Measurements from ENCODE around the gene TRIM46. TPM values are rescaled to one million over a fixed set of nuclear protein-coding genes. Genes with fewer than 3 reads are reported as not detected.
"Not testable (repeated sequence)": the region's sequence is repeated elsewhere in the genome, so short reads cannot be mapped to it uniquely, and the experiment has no call there.

The TRIM46 gene
- total RNA-seq, 1 experiment from 2014 or later, result 0.14 TPM

DNA sequence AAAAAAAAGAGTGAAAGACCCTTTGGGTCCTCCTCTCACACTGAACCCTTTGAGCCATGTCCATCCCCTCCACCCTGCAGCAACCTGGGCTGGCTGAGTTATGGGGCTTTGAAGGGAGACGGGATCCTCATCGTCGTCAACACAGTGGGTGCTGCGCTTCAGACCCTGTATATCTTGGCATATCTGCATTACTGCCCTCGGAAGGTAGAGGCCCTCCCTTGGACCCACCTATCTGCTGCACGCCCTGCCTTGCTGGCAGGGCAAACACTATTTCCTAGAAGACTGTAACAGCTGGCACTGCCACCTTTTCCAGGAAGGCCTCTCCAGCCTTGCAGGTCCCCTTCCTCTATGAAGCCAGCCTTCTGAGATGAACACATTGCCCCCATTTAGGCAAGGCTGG lies 36.9 kb upstream of the TRIM46 start:
- no peak for DNase-seq (ENCODE audit: low spot score)
- in situ Hi-C loops (cut with HindIII; ENCODE audit: low sequenced_read_pairs), result no loop called here

DNA sequence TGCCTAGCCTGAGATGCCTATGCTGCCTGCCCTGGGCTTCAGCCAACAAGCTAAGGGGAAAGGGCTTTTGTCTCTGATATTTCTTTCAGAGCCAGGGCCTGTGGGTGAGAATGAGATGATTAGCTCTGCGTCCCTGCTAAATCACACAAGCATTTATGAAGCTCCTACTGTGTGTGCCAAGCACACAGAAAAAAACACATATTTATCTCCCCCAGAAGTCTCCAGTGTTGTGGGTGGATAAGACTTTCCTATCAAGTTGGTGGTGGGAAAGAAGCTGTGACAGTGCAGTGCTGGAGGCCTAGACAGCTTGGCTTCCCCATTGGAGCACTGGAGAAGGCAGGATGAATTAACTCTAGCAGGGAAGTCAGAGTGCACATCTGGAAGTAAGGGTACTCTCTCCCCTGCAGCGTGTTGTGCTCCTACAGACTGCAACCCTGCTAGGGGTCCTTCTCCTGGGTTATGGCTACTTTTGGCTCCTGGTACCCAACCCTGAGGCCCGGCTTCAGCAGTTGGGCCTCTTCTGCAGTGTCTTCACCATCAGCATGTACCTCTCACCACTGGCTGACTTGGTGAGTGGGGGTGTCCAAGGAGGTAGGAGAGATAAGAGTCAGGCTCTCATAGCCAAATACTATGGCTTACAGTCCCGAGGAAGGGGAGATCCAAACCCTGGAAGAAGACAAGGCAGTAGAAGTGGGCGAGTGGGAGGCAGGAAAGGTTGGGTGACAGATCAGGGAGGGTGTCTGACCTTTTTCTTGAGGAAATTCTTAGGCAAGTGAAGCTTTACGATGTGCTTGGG lies 36.3 kb upstream of the TRIM46 start:
- in situ Hi-C loops (cut with HindIII; ENCODE audit: low sequenced_read_pairs), result no loop called here
- no peak for DNase-seq (ENCODE audit: low spot score)

DNA sequence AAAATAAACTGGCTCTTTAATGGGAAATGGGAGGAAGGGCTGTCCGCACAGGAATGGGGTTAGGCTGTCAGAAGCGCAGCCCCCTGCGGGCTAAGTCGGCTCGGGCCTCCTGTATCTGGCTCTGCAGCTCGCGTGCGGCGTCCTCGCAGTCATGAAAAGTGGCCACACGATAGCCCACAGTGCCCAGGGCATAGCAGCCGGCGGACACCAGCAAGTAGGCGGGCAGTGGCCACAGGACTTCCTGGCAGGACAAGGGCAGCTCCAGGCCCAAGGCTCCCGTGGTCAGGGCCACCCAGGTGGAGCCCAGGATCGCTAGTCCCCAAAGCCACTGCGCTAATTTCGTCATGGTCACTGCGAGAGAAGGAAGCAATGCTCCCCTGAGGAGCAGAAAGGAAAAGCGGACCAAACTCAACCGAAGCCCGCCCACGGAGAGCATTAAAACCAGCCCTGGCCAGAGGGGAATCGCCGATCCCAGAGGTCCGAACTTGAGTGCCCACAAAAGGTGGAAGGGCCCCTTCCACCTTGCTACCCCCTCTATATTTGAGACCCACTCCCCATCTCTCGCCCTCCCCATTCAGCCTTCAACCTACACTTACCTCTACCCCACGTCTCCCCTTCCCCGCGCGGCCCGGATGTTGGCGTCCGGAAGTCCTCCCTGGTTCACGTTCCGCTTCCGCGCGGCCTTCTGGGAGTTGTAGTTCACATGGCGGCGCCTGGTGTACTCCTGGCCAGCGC lies 33.6 kb upstream of the TRIM46 start, which contains the start of gene DPM3:
Gene DPM3, minus strand, starts transcription at position 637 of the 735 bp plus-strand sequence. Its CDS starts 291 bp downstream, at position 346.
- DNase-seq (ENCODE audit: low spot score), result peak; percentile 93

DNA sequence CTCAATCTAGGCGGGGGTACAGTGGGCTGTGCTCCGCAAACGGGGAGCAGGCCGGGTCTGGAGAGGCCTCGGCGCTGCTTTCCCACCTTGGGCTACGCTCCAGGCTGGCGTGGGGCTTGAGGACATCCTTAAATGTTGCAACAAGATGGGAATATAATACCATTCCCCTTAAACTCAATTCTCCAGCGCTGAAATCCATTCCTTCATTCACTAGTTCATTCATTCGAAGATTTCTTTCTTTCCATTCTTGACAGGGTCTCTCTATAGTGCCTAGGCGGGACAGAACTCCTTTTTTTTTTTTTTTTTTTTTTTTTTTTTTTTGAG lies 33.1 kb upstream of the TRIM46 start:
- no peak for DNase-seq (ENCODE audit: low spot score)
- in situ Hi-C loops (cut with HindIII; ENCODE audit: low sequenced_read_pairs), result no loop called here

More for the DNA sequence above, 33.6 kb upstream of the TRIM46 start, which contains the start of gene DPM3:
- in situ Hi-C loops (cut with HindIII; ENCODE audit: low sequenced_read_pairs), result no loop called here

DNA sequence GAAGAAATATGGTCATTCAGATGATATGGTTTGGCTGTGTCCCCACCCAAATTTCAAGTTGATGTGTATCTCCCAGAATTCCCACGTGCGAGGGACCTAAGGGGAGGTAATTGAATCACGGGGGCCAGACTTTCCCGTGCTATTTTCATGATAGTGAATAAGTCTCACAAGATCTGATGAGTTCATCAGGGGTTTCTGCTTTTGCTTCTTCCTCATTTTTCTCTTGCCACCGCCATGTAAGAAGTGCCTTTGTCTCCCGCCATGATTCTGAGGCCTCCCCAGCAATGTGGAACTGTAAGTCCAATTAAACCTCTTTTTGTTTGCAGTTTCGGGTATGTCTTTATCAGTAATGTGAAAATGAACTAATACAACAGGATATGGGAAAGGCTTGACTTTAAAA lies 31.9 kb upstream of the TRIM46 start:
- no peak for DNase-seq (ENCODE audit: low spot score)
- in situ Hi-C loops (cut with HindIII; ENCODE audit: low sequenced_read_pairs), result no loop called here

DNA sequence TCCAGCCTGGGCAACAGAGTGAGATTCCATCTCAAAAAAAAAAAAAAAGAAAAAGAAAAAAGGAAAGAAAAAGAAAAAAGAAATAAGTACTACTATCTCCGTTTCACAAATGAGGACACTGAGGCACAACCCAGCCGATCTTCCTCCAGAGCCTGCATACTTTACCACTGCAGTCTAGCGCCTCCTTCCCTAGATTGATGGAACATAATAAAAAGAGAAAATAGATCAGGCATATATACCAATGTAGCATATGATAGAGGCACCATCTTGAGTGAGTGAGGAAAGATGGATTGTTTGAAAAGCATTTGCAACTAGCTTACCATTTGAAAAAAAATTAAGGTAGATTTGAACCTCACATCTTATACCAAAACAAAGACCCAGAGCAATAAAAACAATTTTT lies 28.2 kb upstream of the TRIM46 start:
- in situ Hi-C loops (cut with HindIII; ENCODE audit: low sequenced_read_pairs), result no loop called here
- DNase-seq (ENCODE audit: low spot score), result no peak

DNA sequence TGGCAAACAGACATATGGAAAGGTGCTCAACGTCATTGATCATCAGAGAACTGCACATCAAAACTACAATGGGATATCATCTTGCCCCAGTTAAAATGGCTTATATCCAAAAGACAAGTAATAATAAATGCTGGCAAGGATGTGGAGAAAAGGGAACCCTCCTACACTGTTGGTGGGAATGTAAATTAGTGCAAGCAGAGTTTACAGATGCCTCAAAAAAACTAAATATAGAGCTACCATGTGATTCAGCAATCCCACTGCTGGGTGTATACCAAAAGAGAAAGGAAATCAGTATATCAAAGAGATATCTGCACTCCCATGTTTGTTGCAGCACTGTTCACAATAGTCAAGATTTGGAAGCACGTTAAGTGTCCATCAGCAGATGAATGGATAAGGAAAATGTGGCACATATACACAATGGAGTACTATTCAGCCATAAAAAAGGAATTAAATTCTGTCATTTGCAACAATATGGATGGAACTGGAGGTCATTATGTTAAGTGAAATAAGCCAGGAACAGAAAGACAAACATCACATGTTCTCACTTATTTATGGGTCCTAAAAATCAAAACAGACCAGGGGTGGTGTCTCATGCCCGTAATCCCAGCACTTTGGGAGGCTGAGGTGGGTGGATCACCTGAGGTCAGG lies 17.5 kb upstream of the TRIM46 start:
- in situ Hi-C loops (cut with HindIII; ENCODE audit: low sequenced_read_pairs); DNase-seq (ENCODE audit: low spot score): not testable (repeated sequence)

DNA sequence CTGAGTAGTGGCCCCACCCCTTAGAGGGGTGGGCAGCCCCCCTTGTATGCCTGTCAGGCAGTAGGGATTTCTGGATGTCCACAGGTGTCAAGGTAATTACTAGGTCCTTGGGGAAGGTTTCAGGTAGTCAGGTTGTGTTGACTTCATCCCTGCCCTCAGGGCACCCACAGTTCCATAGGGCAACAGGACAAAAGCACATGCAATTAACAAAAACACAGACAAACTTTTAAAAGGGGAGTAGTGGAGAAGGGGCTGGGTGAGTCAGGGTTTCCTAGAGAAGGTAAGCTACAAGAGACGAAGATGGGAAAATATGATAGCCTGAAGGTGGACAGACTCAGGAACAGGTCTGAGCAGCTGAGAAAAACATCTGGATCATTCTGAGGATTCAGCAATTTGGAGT lies 14.7 kb upstream of the TRIM46 start:
- in situ Hi-C loops (cut with HindIII; ENCODE audit: low sequenced_read_pairs), result no loop called here
- no peak for DNase-seq (ENCODE audit: low spot score)

DNA sequence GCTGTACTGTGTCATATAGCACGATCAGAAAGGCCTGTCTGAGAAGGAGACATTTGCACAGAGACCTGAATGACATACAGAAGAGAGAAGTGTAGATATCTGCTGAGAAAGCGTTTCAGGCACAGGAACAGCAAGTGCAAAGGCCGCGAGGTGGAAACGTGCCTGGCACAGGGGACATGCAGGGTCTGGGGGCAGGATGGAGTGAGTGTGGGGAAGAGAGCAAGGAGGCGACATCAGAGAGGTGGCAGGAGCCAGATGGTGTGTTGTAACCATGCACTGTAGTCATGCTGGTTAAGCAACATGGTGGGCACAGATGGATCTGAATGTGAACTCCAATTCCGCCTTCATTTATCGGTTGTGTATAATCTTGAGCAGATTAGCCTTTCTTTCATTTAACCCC lies 13.5 kb upstream of the TRIM46 start:
- no peak for DNase-seq (ENCODE audit: low spot score)
- in situ Hi-C loops (cut with HindIII; ENCODE audit: low sequenced_read_pairs), result no loop called here

DNA sequence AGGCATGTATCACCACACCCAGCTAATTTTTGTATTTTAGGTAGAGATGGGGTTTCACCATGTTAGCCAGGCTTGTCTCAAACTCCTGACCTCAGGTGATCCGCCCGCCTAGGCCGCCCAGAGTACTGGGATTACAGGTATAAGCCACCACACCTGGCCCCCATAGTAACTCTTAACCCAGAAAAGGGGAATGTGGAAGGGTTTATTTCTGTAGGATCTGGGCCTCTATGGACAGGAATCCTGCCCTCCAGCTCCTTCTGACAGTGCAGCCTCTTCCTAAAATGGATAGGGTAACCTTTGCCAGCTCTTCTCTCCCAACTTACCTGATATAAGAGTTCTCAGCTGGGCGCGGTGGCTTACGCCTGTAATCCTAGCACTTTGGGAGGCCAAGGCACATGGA lies 11.0 kb upstream of the TRIM46 start:
- in situ Hi-C loops (cut with HindIII; ENCODE audit: low sequenced_read_pairs); DNase-seq (ENCODE audit: low spot score): not testable (repeated sequence)

DNA sequence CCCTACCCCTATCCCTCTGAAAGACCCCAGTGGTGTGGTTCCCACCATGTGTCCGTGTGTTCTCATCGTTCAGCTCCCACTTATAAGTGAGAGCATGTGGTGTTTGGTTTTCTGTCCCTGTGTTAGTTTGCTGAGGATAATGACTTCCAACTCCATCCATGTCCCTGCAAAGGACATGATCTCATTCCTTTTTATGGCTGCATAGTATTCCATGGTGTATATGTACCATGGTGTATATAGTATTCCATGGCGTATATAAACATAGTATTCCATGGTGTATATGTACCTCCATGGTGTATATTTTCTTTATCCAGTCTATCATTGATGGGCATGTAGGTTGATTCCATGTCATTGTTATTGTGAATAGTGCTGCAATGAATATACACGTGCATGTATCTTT lies 9.9 kb upstream of the TRIM46 start:
- in situ Hi-C loops (cut with HindIII; ENCODE audit: low sequenced_read_pairs), result not testable (repeated sequence)

DNA sequence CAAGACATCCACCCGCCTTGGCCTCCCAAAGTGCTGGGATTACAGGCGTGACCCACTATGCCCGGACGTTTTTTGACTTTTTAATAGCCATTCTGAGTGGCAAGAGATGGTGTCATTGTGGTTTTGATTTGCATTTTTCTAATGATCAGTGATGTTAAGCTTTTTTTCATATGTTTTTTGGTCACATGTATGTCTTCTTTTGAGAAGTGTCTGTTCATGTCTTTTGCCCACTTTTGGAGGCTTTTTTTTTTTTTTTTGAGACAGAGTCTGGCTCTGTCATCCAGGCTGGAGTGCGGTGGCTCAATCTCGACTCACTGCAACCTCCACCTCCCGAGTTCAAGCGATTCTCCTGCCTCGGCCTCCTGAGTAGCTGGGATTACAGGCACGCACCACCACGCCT lies 9.0 kb upstream of the TRIM46 start:
- in situ Hi-C loops (cut with HindIII; ENCODE audit: low sequenced_read_pairs); DNase-seq (ENCODE audit: low spot score): not testable (repeated sequence)

More for the DNA sequence above, 9.9 kb upstream of the TRIM46 start:
- DNase-seq (ENCODE audit: low spot score), result not testable (repeated sequence)

DNA sequence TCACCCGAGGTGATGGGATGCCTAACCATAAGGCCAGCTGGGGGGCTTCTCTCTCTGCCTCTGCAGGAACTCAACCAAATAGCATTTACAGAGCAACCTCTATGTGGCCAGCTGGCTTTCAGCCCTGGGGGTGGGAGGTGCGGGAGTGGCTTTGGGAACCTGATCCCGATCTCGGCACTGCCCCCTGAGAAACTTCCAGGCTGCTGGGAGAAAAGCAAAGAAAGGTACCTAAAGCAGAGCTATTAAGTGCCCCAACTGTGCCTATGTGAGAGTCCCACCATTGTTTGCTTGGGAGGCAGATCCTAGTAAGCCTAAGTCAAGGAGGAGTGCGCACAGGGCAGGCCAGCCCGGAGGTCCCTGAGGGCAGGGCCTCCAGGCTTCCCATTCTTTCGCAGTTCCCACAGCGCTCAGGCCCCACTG lies 7.6 kb upstream of the TRIM46 start:
- in situ Hi-C loops (cut with HindIII; ENCODE audit: low sequenced_read_pairs), result no loop called here
- no peak for DNase-seq (ENCODE audit: low spot score)

DNA sequence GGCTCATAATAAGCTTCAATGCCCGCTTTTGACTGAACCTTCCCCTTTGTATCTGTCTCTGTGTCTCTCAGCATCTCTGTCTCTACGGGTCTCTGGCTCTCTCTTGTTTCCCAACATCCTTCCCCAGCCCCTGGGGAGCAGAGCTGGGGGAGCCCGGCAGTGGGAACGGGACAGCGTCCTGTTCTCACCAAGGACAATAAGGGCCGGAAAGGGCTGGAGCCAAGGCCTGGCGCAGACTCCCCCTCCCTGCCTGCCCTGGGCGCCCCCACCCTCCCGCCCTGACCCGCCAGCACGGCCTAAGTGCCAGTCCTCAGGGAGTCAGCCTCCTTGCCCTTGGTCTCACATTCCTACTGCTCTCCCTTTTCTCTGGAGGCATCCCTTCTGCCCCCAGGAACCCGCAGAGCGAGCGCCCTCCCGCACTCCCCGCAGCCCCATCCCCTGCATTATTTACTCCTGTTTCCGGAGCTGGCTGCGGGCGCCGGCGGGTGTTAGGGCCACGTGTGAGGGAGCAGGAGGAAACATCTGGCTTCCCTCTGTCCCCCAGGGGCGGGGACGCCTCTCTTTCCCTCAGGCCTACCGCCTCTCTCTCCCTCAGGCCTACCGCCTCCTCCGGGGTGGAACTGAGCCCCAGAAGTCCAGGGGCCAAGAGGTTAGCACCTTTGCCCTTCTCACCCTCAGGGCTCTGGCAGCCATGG lies 7.0 kb upstream of the TRIM46 start:
- DNase-seq (ENCODE audit: low spot score), result no peak
- in situ Hi-C loops (cut with HindIII; ENCODE audit: low sequenced_read_pairs), result no loop called here

DNA sequence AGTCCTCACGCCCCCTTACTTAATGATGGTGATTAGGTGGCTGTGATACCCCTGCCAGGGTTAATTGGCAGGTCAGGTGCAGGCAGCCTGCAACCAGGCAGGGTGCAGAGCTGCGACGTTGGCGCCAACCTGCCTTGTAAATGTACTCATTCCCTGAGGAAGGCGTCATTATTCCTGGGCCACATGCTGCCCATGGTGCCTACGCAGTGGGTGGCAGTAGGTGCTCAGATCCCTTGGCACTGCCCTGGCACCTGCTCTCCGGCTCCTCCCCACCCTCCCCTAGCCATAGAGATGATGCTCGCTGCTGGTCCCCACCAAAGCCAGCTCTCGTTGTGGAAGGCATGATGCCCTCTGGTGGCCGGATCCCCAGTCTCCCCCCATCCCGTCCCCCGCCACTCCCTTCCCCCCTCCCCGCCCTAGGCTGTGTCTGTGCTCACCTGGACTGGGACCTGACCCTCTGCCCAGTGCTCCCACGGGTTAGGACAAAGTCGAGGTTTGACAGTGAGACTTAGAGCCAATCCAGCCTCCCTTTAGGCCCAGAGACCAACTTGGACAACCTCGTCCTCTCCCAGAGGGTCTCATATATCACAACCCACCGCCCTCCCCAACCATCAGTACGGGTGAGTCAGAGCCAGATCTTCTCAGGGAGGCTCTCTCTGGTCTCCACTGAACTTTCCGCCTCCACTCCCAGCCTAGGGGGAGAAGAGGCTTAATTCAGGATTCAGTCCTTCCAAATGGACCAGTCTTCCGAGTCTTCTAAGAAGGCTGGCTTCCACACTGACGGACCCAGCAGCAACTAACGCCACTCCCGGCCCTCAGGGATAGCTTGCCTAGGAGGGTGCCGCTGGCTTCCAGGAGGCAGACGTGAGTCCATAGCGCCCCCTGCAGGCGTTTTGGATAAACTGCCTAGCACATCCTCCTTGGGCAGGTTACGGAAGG lies 6.2 kb upstream of the TRIM46 start:
- peak; percentile 92 for DNase-seq (ENCODE audit: low spot score)
- in situ Hi-C loops (cut with HindIII; ENCODE audit: low sequenced_read_pairs), result no loop called here

DNA sequence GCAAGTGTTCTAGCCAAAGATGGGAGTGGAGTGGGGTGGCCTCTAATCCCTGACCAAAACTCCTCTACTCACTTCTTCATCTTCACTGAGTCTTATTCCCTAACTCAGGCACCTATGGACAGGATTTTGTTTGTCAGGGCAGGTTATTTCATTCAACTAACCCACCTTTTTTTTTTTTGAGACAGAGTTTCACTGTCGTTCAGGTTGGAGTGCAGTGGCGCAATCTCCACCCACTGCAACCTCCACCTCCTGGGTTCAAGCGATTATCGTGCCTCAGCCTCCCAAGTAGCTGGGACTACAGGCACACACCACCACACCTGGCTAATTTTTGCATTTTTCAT lies 5.6 kb upstream of the TRIM46 start:
- in situ Hi-C loops (cut with HindIII; ENCODE audit: low sequenced_read_pairs); DNase-seq (ENCODE audit: low spot score): not testable (repeated sequence)

DNA sequence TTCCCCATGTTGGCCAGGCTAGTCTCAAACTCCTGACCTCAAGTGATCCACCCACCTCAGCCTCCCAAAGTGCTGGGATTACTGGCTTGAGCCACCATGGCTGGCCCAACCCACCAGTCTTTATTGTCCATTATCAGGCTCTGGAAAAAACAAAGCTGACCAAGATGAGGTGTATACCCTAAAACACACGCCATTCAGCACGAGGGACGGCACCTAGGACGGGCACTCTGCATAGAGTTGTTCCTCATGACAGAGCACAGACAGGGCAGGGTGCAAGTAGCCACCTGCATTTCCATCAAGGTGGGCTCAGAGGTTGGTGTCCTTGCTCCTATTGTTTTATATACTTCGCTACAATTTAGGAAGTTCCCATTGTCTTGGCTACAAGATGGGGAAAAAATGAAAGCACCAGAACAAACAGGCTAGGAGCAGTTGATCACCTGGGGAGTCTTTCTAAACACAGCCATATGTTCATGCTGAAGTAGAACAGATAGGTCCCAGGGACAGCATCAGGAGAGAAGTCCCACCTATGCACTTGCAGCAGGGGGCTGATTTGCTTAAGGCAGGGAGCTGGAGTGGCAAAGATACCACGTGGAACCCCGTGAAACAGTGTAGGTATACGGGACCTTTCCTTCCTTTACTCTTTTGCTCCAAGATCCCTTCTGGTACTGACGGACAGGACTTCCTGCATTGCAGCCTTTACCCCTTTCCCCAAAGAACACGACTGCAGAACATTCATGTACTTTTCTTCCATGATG lies 5.0 kb upstream of the TRIM46 start:
- in situ Hi-C loops (cut with HindIII; ENCODE audit: low sequenced_read_pairs), result no loop called here
- DNase-seq (ENCODE audit: low spot score), result no peak

DNA sequence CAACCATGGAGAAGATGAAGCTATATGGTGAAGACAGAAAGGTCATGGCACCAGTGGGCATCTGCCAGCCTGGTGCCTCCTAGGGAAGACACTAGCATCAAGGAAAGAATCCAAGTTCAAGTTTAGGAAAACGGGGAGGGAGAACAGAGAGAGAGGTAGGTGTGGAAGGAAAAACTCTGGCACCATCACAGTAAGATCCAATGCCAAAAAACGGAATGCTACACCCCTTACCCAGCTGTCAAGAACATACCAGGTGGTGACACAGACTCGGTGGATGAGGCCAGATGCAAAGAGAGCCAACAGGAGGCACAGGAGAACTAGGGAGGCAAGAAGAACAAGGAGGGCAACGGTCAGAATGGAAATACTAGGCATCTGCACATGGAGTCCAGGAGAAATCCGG lies 4.1 kb upstream of the TRIM46 start:
- DNase-seq (ENCODE audit: low spot score), result no peak
- in situ Hi-C loops (cut with HindIII; ENCODE audit: low sequenced_read_pairs), result no loop called here

All from G401 (cell line).